HG02973 (cell line): ENCODE results near the gene RAD23B.

Source experiments
- ATAC-seq: cut with Tn5 transposase; IDR thresholded peaks from one replicate; pipeline ENCODE4 v1.9.1; 2021; ENCODE audit warnings: moderate library complexity; ENCODE audit not compliant: unreplicated experiment

RAD23B gene

DNA sequence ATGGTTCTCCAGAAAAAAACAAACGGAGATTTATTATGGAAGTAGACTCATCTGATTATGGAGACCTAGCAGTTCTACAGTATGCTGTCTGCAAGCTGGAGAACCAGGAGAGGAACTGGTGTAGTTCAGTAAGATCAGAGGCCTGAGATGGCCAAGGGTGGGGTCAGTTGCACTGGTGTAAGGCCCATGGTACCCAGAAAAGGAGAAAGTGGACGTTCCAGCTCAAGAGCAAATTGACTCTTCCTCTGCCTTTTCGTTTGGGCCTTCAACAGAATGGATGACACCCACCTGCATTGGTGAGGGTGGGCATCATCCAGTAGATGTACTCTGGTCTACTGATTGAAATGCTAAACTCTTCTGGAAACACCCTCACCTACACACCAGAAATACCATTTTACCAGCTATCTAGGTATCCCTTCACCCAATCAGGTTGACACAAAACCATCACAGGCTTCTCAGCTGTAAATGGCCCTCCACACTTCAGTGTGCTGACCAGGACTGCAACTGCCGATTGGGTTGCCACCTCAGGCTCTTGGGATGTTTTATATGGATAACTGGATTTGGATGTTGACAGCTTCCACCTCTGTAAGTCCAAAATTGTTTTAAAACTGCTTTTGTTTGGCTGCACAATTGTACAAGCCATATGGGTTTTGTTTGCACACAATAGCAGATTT is 51.2 kb downstream of the RAD23B start:
- ATAC-seq: no peak

DNA sequence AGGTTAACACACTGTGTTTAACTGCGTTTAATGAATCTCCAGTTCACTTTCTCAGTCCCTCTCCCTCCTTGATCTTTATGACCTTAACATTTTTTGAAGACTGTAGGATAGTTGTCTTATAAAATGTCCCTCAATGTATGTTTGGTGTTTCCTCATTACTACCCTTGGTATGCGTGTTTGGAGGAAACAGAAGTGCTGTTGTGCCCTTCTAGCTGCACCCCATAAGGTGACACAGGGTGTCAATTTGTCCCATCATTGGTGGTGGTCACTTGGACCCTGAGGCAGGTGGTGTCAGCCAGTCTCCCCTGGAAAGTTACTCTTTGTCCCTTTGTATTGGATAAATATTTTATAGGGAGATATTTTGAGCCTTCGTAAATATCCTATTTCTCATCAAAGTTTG is 52.3 kb downstream of the RAD23B start:
- no peak for ATAC-seq

DNA sequence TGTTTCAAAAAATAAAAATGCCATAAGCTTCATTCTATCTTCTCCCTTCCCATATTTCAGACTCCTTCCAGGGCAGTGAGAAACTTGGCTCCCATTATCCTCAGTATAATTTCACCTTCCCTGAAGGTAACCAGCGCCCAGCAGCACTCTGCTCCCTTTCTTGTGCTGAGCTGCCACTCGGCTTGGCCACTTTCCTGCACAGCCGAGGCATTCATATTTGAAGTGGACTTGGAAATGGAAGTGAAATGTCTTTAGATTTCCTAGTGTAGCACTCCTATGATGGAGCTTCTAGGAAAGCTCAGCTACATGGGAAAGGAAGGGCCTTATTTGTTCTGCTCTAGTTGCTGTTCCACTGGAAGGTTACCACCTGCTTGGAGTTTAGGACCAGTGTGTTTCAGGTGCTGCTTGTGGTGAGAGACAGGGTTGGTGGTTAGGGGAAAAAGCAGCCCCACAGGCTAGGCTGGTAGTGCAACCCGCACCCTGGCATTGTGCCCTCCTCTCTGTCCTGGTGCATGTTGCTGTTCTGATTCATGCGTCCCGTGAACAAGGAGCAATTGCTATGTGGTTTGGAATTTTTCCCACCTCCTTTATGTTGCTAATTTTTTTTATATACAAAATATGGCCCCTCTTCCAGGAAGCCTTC is 53.8 kb downstream of the RAD23B start:
- no peak for ATAC-seq

DNA sequence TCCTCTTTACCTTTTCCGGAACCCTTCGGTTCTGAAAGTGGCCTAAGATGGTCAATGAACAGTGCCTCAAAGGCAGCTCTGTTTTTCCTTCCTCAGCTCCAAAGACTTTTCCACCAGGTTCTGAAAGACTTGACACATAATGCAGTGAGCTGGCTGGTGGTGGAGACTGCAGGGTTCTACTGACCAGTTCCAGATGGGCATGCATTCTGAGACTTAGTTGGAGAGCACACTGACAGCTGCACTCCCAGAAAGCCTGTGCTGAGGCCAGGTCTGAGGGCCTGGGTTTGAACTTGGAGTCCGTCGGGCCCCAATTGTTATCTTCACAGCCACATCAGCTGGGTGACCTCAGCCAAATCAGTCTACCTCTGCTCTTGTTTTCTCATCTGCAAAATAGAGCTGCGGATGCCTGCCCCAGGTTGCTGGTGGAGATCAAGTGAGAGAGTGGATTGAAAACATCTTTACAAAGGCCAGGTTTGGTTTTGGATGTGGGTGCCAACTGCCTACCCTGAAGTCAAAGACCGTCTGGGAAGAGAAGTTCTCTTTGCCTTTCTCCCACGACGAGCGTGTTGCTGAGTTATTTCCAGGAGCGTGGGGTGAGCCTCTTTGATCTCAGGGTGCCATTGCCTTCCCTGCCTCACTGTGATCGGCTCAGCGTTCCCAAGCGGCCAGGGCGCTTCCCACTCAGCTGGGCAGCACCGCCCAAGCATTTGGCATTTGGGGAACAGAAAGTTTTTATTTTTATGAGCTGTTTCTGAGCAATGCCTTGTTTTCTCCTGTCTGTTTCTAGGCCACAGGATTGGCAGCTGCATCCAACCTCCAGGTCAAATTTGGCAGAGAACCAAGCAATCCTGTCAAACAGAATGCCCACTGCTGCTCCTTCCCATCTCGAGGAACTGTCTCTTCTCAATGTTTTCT is 54.9 kb downstream of the RAD23B start:
- no peak for ATAC-seq

DNA sequence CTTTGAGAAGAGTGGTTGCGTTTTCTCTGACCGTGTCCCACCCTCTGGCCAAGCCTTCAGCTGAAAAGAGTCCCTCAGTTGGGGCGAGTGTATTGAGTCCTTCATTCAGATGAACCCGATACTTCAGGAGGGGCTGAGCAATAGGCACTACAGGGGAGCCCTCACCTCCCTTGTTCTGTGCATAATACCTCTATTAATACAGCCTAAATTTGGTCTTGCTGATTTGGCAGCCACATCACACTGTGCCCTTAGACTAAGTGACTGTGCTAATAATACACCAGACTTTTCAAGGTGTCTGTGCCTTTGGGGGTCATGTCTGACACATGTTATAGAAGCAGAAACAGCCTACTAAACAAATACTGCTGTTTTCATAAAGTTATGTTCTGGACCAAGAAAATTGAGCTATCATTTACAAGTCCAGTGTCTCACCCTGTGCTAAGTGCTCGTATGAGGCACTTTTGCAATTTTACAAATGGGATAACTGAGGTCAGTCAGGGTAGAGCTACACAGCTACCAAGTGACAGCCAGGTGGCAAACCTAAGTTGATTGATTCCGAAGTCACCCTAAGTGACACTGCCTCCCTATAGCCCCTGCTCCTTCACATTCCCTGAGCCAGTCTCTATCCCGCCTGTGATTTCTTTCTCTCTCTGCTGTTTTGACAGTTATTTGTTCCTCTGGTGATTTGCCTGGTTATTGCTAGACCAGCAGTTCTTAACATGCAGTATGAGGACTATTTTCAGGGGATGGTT is 56.0 kb downstream of the RAD23B start:
- no peak for ATAC-seq

DNA sequence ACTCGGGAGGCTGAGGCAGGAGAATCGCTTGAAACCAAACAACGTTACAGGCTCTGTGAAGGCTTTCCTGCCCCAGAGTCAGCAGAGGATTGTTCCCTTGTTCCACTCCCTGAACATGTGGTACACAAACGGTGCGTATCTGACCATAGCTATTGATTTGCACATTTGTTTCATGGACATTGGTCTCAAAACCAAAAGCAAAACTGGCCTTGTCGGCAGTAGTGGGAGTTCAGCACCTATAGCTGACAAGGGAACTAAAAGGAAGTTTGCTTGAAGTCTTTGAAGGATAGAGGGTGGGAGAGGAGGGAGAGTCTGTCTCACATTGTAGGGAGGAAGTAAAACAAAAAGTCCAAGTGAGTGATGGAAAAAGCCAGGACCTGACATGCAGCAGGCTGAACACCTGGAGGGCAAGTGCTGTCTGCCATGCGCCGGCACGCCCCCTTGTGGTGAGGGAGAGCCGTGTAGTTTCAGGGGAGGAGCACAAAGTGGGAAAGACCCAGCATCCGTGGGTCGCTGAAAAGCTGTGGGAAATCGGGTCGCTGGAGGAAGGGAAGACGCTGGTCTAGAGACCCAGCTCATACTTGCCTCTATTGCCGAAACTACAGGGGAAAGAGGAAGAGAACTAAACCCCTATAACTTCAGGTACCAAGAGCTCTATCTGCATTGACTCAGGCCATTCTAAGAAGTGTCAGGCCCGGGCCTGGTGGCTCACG is 58.0 kb downstream of the RAD23B start:
- ATAC-seq: peak; percentile 85

DNA sequence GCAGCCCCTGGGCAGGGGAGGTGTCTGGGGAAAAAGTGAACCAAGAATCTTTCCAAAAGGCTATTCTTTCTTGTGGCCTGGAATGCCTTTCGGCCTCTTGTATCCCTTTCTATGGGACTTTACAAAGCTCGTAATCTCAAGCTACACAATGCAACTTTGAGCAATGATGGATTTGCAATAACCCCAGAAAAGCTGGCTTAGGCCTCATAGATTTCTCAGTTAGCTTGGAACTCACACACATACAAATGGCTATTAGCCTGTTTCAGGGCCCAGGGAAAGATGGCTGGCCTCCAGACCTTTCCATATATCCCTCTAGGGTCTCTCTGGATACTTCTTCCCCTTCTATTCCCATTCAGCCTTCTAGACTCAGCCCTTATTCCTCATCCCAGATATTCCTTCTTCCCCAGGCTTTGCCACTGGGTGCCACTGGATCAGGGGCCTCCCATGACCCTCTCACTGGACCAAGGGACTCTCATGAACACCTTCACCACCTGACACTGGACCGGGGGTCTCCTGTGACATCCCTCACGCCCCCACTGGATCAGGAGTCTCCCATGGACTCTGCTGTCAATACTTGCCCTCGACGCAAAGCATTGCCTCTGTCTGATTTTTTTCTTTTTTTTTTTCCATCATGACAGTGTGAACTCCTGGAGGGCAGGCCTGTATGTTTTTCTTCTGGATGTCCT is 59.5 kb downstream of the RAD23B start:
- ATAC-seq: no peak

DNA sequence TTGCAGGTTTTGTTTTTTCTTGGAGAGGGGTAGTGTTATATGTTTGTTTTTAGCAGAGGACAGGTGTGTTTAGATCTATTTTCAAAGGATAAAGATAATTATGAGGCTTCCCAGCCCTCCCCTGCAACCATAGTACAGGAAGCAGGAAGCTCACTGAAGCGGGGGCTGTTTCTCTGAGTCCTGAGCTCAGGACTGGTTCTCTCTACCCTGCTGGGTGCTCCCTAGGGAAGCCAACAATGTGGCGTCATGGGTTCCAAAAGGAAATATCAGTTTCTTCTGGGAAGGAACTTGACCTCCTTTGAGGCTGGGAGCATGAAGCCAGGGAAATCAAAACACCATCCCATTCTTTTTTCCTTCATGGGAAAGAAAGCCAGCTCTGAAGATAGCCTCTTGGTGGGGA is 62.2 kb downstream of the RAD23B start:
- no peak for ATAC-seq

DNA sequence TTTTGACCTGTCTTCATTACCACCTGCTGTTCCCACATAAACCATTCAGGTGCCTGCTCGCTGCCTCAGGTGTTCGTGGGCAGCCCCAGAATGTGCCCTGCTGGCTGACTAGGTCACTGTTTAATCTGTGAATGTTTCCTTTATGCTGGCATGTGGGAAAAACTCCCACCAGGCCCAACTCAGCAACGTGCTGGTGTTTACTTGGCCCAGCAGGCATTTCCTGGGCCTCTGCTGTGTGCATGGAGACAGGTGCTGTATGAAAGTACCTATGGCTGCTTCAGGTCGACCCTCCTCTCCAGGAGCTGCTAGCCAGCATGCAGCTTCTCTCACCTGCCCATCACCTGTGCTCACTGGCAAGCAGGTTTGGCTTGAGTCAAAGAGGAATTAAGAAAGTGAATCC is 65.8 kb downstream of the RAD23B start:
- no peak for ATAC-seq

DNA sequence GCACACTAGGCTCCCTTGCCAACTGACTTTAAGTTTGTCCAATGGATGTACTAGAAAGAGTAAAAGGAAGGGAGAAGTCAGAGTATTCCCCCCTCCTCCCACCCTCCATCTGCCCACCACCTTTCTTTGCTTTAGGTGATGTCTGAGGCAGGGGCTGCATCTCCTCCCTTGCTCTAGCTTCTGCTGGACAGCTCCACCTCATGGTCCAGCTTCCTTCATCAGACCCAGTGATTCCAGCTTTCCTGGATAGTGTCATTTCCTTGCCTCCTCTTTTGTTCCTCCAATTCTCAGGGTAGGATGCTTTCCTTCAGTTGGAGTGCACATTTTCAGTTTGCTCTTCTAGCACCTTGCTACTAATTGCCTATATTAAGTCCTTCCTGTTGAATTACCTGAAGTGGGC is 67.4 kb downstream of the RAD23B start:
- ATAC-seq: no peak

DNA sequence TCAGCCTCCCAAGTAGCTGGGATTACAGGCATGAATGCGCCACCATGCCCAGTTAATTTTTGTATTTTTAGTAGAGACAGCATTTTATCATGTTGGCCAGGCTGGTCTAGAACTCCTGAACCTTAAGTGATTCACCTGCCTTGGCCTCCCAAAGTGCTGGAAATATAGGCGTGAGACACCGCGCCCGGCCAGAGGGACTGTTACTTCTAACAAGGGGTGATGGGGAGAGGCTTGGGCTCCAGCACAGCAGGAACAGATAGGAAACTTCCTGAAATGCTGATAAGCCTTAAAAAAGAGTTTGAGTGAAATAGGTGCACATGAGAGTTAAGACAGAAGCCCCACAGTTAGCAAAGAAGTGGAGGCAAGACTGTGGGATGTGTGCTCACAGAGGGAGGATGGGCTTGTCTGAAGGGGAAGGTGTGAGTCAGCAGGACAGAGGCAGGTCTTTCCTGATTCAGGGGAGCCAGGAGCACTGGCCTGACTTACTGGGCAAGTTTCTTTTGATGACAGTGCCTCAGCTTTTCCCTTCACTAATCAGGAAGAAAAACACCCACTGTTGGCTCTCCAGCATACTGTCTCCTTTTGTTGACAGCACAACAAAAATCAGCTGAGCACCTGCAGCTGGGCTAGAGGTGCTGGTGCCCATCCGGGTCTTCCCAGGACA is 68.4 kb downstream of the RAD23B start:
- ATAC-seq: no peak

DNA sequence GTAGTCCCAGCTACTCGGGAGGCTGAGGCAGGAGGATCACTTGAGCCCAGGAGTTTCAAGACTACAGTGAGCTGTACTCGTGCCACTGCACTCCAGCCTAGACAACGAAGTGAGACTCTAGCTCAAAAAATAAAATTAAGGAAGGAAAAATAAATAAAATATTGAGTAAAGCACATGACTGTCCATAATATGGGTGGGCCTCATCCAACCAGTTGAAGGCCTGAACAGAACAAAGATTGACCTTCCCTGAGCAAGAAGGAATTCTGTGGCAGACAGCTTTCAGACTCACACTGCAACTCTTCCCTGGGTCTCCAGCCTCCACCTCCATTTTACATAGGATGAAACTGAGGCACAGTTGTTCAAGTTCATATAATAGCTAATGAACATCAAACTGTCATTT is 72.3 kb downstream of the RAD23B start:
- no peak for ATAC-seq

DNA sequence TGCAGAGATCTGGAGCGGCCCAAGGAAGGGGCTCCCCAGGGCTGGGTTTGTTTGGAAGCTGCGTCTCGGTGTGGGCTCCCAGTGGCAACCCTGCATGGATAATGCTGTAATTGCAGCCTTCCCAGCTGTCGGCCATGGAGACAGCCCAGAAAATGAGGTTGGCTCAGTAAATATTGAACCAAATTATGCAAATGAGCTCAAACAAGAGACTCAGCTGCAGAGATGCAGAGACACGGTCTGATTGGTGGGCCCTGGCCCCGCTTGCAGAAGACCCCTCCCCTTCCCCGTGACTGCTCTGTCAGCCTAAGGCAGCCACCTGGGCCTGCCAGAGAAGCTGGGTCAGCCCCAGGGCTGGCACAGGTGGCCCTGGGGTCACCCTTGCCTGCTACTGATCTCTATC is 75.9 kb downstream of the RAD23B start:
- ATAC-seq: no peak

DNA sequence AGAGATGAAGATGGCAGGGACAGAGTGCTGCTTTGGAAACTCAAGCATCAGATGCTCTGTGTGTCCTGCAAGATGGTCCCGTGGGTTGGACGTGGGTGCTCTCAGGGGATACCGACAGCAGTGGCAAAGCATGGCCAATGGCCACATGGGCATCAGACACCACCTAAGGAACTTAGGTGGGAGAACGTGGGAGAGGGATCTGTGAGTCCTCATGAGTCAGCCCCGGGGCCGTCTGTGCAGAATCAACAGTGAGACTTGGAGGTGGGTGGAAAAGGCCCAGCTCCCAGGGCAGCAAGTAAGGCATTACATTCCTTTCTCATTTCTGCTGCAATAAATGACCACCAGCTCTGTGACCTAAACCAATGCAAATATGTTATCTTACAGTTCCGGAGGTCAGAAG is 77.0 kb downstream of the RAD23B start:
- ATAC-seq: no peak

DNA sequence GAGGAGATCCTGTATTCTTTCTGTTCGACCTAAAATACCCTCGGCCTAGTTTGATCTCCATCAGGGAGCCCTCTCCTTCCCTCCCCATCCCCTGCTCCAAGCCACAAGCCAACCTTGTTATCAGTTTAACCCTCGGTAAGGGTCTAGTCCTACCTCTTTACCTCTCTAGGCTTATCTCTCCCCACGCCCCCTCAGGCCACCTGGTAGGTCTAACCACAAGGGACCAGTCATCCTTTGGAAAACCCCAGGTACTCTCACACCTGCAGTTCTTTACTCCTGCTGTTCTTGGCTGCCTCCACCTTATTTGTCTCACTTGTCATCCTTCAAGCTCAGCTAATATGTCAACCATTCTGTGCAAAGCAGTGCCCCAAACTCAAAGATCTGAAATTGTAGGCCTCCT is 78.7 kb downstream of the RAD23B start:
- ATAC-seq: no peak

DNA sequence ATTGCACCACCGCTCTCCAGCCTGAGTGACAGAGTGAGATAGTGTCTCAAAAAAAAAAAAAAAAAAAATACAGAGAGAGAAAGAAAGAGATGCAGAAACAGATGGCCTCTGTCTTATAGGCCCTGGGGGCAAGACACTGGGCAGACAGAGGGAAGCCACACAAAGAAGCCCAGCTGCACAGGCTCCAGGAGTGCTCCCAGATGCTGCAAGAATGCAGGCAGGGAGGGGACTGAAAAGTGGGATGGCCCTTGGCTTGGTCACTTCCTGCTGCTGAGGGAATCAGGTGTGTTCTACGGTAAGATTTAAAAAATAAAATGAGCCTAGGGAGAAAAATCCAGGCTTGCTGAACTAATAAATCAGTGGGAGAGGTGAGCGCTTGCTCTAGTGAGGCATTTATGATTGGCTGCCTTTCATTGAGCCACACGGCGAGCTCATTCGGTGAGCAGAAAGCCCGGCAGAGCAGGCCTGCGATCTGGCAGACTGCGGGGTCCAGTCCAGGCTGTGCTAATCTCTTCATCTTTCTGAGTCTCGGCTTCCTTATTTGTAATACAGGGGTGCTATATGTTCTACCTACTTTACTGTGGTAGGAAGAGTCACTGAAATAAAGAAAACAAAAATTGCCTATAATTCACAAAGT is 80.6 kb downstream of the RAD23B start:
- ATAC-seq: no peak

DNA sequence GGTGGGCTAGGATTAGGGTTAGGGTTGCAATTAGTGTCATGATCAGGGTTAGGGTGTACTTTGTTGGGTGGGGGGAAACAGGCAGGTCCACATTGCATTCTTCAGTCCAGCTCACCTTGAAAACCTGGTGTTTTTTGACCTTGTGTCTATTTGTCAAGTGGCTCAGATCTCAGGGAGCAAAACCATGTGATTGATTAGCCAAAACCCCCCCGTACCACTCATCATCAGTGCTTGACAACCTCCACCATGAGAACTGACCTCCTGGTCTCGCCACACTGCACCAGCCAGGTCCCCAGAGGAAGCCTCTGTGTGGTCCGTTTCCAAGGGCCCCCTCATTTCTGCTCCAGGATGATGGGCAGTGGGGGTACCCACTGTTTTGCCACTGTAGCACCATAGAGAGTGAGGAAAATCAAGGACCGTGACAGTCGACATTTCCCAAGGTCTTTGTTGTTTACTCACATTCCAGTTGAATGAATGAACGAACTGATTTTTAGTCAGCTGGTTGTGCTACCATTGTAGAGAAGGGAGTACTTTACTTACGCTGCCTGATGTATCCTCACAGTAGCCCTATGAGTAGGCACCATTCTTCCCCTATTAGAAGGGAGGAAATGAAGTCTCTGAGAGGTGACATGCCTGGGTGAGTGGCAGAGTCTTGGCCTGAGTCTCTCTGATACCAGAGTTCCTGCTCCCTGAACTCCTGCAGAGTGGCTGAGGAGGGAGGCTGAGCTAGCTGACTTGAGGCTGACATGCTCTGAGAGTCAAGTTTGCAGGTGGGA is 84.8 kb downstream of the RAD23B start:
- ATAC-seq: no peak

DNA sequence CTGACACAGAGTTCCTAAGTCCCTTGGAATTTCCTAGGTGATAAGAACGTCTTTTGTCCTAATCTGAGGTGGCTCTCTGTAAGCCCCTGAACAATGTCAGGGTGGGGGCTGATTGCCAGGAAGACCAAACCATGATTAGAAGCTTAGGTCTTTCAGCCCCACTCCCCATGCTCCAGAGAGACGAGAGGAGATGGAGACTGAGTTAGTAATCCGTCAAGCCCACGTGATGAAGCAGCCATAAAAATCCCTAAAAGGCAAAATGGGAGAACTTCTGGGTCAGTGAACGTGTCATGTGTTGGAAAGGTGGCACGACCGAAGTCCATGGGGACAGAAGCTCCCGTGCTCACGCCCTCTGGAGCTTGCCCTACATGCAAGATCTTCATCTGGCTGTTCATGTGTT is 85.6 kb downstream of the RAD23B start:
- no peak for ATAC-seq
